Erythroblast (primary cell): ENCODE data around the gene CCDC136.

Source experiments
- GATA1 ChIP-seq: IDR thresholded peaks from 2 replicates; pipeline ENCODE4 v1.6.1; 2011; ENCODE audit warnings: low read depth, mild to moderate bottlenecking, control low read depth, low read length, moderate library complexity
- POLR2A ChIP-seq: IDR thresholded peaks from 2 replicates; pipeline ENCODE4 v1.6.1; 2011; ENCODE audit warnings: mild to moderate bottlenecking, low read length

DNA sequence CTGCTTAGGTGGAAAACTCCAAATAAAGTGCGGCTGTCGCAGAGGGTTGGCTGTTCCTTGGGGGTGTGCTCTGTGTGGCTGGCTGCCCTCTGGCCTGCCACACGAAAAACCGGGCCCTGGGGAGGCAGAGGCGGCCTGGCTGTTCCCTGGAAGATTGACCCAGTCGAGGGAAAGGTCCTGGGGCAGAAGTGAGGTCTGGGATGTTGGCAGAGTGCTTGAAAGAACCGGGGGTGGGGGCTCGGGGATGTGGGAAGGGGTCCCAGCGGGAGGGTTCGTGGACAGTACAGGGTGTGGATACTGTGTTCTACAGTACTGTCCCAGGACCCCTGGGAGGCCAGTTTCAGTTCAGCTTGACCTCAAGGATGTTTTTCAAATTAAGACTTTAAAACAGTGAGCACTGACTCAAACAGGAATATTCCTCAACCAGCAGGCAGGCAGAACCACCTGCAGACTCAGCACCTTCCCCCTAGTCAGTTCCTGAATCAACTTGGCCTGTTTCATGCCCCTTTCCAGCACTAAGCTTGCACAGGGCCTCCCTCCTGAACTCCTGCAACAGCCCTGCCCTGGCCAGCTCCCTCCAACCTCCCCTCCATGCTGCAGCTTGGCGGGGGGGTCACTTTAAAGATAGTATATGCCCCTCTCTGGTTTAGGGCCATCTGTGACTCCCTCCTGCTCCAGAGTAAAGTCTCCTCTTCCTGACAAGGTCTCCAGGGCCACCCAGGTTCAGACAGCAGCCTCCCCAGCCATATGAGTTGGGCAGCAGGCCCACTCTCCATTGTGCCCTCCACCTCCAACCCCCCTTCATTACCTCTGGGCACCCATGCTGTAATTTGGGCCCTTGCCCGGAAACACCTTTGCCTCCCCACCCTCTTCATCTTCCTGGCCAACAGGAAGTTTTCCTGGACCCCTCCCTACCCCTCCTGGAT is 67.7 kb downstream of the CCDC136 start:
- TF ChIP-seq POLR2A = no peak
- no peak for TF ChIP-seq GATA1
